Stimulated activated CD8-positive, alpha-beta memory T cell treated with anti-CD3 and anti-CD28 coated beads, Interleukin-4, amount 100 ng/mL, for 1 hour (primary cell): Measurements from ENCODE around the gene DCP1A.

Experiments
- DNase-seq, 2 donors: peaks; one replicate each; pipeline ENCODE4 v3.0.0-alpha.2; 2020; ENCODE audit warnings: low read depth in 2 of 2, low spot score in 1 of 2

DCP1A gene

DNA sequence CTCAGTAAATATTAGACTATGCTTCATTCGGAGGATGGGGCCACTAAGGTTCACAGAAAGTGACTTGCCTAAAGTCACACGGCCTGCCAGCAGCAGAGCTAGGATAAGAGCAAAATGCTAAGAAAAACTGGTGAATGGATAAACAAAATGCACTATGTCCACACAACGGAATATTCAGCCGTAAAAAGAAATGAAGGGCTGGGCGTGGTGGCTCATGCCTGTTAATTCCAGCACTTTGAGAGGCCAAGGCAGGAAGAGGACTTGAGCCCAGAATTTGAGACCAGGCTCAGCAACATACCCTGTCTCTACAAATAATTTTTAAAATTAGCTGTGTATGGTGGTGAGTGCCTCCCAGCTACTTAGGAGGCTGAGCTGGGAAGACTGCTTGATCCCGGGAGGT is 99.2 kb downstream of the DCP1A start:
- DNase-seq, result no peak

DNA sequence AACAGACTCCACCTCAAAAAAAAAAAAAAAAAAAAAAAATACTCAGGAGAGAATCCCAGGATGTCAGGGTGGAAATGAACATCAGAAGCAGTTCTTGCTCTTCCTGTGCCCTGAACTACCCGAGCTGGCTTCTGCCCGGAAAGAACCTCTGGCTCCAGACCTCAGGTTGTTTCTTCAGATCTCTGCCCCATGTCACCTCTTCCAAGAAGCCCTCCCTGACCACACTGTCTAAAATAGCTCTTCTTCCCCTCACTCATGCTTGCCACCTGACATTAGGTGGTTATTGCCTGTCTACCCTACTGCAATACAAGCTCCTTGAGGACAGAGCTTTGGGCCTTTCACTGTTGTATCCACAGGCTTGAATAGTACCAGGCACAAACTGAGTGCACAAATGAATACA is 99.7 kb downstream of the DCP1A start:
- no peak for DNase-seq

DNA sequence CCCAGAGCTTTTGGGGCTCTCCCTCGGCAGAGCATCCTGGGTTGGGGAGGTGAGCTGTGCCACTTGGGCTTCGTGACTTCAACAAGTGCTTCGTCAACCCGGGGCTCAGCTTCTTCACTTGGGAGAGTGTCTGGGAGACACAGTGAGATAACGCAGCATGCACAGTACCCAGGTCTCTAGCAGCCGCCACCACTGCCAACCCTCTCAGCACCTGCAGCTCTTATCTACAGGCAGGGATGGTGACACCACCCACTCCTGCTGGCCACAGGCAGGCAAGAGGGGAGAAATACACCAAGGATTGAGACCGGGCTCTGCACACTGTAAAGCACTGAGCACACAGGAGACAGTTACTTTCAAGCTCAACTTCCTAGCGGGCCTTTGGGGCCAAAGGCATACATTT is 103.1 kb downstream of the DCP1A start:
- no peak for DNase-seq

DNA sequence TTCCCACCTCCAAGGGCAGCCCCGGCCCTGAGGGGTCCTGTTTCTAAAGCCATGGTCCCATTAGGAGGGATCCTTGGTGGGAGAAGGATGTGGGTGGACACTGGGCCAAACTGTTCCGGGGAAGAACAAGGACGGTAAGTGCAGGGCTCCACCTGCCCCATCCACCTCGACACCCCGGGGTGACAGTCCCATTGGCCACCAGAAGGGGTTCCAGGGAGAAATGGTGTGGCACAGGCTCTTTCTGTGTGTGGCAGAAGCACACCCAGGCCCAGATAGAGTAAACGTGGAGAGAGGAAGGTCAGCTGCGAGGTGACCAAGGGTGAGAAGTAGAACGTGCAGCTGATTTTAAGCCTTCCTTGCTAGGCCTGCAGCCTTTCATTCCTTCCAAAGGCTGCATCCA is 103.6 kb downstream of the DCP1A start:
- no peak for DNase-seq

- DNase-seq, result no peak
Observed at GRCh38 chr3:53243165-53243564, 104.2 kb downstream of the DCP1A start.

DNA sequence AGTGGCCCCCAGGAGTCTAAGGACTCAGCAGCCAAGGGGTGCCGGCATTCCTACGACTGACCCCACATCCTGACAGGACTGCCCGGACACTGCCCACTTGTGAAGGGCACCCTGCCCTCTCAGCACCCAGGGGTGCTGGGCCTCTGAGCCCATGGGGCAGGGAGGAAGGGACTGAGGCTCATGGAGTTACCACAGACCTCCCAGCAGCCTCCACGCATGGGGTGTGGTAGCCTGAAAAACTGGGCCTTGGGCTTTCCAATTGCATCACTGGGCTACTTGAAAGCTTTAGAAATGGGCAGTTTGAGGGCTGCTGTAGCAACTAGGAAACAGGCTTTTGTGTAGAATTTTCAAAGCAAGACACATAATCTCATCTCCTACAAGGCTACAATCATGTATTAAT is 104.7 kb downstream of the DCP1A start:
- DNase-seq, result no peak

DNA sequence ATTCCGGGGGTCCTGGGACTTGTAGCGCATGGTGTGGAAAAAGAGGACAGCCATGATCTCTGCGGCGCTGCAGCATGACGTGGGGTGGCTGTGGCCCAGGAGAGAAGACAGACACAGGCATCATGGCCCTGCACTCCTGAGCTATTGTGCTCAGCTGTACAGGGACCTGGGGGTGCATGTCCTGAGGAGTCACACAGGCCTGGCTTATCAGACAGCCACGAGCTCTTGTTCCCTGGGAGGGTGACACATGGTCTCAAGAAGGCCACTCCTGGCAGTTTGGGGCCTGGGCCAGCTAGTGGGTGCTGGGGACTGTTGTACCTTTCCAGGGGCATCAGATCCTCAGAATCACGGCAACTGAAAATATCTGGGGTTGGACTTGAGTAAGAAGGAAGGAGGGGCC is 105.2 kb downstream of the DCP1A start:
- no peak for DNase-seq

- DNase-seq, result no peak
Observed at GRCh38 chr3:53240989-53241972, 106.1 kb downstream of the DCP1A start.

DNA sequence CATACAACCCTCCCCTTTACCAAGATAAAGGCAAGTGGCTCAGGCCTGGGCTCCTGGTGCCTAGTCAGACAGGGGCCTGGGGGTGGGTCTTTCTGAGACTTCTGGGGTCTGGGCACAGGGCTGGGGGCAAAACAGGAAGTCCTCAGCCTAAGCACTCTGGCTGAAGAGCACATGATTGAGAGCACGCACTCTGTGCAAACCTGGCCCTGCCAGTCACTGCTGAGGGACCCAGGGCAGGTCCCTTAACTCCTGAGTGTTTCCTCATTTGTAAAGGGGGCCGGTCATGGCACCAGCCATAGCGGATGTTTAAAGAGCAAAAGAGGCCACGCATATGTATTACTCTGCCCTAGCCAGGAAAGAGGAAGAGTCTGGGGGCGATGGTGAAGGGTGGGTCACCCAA is 107.5 kb downstream of the DCP1A start:
- DNase-seq, result no peak

DNA sequence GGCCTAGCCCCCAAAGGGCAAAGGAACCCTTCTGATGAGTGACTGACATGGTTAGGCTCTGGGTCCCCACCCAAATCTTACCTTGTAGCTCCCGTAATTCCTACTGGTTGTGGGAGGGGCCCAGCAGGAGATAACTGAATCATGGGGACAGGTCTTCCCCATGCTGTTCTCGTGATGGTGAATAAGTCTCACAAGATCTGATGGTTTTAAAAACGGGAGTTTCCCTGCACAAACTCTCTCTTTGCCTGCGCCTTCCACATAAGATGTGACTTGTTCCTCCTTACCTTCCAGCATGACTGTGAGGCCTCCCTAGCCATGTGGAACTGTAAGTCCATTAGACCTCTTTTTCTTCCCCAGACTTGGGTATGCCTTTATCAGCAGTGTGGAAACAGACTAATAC is 108.5 kb downstream of the DCP1A start:
- DNase-seq, result no peak

DNA sequence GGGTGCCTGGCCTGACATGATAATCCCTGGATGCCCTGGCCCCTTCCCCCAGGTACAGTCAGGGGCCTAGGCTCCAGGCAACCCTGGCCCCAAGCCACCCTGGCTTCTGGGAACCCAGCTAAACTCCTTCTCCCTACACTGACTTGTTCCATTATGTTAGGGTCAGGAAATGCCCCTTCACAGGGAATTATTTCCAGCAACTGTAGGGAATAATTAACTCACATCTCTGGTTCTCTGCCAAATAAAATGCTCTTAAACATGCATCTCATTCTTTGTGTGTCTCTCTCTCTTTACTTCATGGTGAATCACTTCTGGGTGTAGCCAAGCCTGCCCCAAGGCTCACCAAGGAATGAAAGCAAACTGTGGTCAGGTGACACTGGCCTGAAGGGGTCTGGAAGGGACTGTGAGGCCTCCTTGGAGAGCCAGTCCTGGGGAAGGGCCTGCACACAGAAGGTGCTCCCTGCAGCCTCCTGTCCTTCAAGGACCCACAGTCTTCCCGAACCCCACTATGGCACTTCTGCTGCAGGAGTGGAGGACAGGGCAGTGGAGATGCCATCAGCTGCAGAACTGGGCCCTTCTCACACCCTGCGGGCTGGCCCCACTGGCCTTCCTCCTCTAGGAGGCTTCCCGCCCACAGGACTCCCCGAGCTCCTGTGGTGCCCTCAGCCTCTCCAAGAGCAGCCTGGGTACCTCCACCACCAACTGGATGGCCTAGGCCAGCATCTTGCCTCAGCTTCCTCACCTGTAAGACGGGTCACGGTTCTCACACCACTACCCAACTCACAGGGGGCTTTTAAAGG is 109.1 kb downstream of the DCP1A start:
- DNase-seq, result no peak

DNA sequence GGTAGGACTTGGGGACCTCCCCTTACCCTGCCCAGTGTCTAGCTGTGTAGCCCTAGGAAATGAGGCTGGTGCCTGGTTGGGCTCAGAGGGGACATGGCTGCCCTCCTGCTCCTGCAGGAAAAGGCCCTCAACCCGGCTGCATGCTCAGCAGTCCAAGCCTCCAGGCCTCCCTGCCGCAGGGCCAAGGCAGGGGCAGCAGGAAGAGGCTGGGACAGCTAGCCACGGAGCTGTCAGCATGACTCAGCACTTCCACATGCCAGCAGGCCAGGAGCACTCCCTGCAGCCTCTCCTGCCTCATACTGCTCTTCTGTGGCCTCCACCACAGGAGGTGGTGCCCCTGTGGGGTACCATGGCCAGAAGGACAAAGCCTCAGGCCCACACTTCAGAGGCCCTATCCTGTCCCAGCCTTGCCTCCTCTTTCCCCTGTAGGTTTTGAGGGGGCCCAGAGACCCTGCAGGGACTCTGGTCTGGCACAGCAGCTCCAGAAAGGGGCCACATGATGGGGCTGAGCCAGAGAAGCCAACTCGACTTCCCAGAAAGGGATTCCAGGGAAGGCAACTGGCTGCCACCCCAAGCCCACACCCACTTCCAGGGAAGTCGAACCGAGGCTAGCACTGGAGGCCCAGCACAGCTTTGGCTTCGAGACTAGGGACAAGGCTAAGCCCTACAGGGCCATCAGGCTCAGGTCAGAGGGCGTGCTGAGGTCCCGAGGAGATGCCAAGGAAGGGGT is 111.1 kb downstream of the DCP1A start:
- DNase-seq, result no peak

DNA sequence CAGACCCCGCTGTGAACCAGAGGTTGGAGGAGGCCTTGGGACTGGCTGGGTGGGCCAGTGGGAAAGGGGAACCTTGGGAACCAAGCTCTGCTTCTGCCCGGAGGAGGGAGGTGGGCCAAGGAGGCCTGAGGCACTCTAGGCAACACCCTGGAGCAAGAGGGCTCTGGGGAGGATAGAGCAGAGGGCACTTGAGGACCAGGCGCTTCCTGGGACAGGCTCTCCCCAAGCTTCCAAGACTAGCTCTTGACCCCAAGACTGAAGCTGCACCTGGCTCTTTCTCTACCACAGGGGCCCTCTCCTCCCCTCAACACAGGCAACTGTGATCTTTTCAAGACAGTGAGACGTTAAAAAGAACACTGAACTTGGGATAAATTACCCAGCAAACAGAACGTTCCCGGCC is 111.8 kb downstream of the DCP1A start:
- DNase-seq, result no peak

GRCh38 chr3:53234841-53235232 is 112.5 kb downstream of the DCP1A start:
- DNase-seq, result no peak

- DNase-seq, result no peak
Observed at GRCh38 chr3:53234130-53234840, 113.1 kb downstream of the DCP1A start.
